HG02571 (cell line): Measurements from ENCODE around the gene RBM26.
"Not testable (repeated sequence)": the region's sequence is repeated elsewhere in the genome, so short reads cannot be mapped to it uniquely, and the experiment has no call there.

Source experiments
- ATAC-seq: cut with Tn5 transposase; IDR thresholded peaks from one replicate; pipeline ENCODE4 v1.9.1; 2021; ENCODE audit warnings: mild to moderate bottlenecking, moderate library complexity; ENCODE audit not compliant: unreplicated experiment

Gene RBM26

DNA sequence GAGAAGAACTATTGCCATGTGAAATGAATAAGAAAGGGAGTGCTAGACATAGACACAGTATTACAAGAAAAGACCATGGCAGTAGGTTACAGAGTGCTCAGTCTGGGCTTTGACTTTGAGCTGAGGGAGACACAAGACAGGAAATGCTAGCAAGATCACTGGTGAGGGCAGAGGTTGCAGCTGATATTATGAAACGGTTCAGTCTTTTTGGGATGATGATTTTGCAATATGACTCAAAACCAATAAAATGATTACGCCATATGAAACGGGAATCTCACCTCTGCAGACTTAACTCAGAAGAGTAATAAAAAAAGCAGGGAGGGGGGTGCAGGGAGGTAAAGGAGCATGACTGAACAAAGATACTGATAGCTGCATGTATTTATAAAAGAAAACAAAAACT, 123.1 kb downstream of the RBM26 start:
- no peak for ATAC-seq

- no peak for ATAC-seq
These were observed 123.5 kb downstream of the RBM26 start for GRCh38 chr13:79282508-79282907.

- ATAC-seq = no peak
These were observed 124.7 kb downstream of the RBM26 start for GRCh38 chr13:79281339-79281747.

DNA sequence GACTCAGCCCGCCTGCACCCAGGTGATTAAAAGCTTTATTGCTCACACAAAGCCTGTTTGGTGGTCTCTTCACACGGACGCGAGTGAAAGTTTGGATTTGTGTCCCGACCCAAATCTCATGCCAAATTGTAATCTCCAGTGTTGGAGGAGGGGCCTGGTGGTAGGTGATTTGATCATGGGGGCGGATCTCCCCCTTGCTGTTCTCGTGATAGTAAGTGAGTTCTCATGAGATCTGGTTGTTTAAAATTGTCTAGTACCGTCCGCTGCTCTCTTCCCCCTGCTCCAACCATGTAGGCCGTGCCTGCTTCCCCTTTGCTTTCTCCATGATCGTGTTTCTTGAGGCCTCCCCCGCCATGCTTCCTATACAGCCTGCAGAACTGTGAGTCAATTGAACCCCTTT, 126.3 kb downstream of the RBM26 start:
- ATAC-seq = not testable (repeated sequence)

DNA sequence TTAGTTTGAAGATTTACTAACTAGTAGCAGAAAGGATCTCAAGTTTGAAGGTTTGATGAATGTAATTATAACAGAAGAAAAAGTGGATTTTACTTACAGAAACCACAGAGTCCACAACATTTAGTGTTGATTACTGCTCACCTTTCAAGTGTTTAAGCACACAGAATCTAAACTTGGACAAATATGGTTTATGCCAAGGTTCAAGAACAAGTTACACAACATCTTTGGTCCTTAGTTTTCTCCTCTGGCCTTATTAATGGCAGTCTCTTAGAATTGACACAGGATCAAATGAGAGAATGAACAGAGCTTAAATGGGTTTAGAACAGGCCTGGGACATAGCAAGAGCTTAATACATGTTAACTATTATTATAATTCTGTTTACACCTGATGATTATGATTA, 133.0 kb downstream of the RBM26 start:
- no peak for ATAC-seq

GRCh38 chr13:79271616-79272015, 134.4 kb downstream of the RBM26 start:
- ATAC-seq = no peak

GRCh38 chr13:79270859-79271258, 135.2 kb downstream of the RBM26 start:
- no peak for ATAC-seq
